Neural progenitor cell (in vitro differentiated cells): ENCODE measurements around the gene RMDN3.

Source experiments
- EZH2 ChIP-seq: fragments of 200-600 bp; sonication (generic); IDR thresholded peaks from 2 replicates; pipeline ENCODE4 v1.6.1; 2017; ENCODE audit warnings: antibody characterized with exemption, mild to moderate bottlenecking, moderate library complexity
- EZH2phosphoT487 ChIP-seq: fragments of 200-600 bp; sonication (generic); IDR thresholded peaks from 2 replicates; pipeline ENCODE4 v1.6.1; 2017; ENCODE audit warnings: antibody characterized with exemption
- TF ChIP-seq, protein P1 (sequence below): fragments of 200-600 bp; sonication (generic); IDR thresholded peaks from 2 replicates; pipeline ENCODE4 v1.5.1; 2017; ENCODE audit warnings: antibody characterized with exemption, mild to moderate bottlenecking

DNA sequence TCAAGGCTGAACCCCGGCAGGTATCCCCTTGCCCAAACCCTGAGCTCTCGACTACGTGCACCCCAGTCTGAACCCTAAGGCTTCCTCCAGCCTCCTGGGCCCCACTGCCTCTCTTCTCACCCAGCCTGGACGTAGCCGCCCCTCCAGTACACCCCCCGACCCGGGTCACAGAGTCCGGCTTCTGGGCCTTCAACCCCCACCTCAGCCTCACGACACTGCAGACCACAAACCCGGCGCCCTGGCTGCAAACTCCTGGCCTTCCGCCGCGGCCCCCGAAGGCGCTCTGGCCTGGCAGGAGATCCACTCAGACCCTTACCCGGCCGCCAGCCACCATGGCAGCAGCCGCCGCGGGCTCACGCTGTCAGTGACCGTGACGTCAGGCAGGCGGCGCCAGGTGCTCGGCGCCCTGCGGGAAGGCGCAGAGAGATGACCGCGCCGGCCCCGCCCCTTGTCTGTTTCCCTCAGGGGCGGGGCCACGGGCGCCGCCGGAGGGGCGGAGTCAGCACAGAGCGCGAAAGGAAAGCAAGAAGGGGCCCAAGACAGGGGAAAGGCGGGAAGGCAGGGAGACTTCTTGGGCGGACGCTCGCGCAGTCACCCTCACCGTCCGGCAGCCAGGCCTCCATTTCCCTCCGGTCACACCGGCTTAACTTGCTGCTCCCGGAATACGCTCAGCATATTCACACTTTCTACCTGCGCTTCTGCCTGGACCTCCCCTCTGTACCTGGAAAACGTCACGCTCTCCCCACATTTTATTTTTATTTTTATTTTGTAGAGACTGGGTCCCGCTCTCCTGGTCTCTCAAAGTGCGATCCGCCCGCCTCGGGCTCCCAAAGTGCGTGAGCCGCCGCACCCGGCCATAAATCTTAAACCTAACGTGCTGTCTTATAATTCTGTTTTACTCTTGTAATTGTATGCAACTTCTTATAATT is at the start of gene RMDN3:
- TF ChIP-seq EZH2 (no peak), EZH2phosphoT487 (no peak)
- TF ChIP-seq, protein P1, sequence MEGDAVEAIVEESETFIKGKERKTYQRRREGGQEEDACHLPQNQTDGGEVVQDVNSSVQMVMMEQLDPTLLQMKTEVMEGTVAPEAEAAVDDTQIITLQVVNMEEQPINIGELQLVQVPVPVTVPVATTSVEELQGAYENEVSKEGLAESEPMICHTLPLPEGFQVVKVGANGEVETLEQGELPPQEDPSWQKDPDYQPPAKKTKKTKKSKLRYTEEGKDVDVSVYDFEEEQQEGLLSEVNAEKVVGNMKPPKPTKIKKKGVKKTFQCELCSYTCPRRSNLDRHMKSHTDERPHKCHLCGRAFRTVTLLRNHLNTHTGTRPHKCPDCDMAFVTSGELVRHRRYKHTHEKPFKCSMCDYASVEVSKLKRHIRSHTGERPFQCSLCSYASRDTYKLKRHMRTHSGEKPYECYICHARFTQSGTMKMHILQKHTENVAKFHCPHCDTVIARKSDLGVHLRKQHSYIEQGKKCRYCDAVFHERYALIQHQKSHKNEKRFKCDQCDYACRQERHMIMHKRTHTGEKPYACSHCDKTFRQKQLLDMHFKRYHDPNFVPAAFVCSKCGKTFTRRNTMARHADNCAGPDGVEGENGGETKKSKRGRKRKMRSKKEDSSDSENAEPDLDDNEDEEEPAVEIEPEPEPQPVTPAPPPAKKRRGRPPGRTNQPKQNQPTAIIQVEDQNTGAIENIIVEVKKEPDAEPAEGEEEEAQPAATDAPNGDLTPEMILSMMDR, result no peak
